ENCODE results near the gene TACC2. TPM values are rescaled to one million over a fixed set of nuclear protein-coding genes. Genes with fewer than 3 reads are reported as not detected.

The TACC2 gene
- total RNA-seq, 1 donor from 2014 or later = 22.0 TPM

- DNase-seq (ENCODE audit: low read depth) = peak; percentile 28
Measured at GRCh38 chr10:122054048-122055025, 65.4 kb downstream of the TACC2 start.

GRCh38 chr10:122055252-122055651, 66.3 kb downstream of the TACC2 start:
- H4K20me1 ChIP-seq (ENCODE audit: insufficient read depth, low read length) = no peaks in the 10 kb centered on the region
- Mint-ChIP-seq H3K4me3 (ENCODE audit: unreplicated experiment) (no peak overlapping the region), H3K36me3 (ENCODE audit: low read depth, unreplicated experiment) (no peaks in the 10 kb centered on the region), H3K27ac (ENCODE audit: unreplicated experiment) (no peak overlapping the region), H3K27me3 (ENCODE audit: low read depth, unreplicated experiment) (peaks cover 7% of the 10 kb centered on the region), H3K4me1 (ENCODE audit: low read depth, unreplicated experiment) (peaks cover 8% of the 10 kb centered on the region), H3K9me3 (ENCODE audit: unreplicated experiment) (no peaks in the 10 kb centered on the region)
- DNase-seq (ENCODE audit: low read depth) (no peak), FAIRE-seq (no peak)
- no peak for TF ChIP-seq CTCF (IDR thresholded peaks at IDR 0.05; ENCODE audit: insufficient read depth, low read depth, low read length)
- TF ChIP-seq EZH2 (IDR thresholded peaks at IDR 0.05; ENCODE audit: insufficient read depth, low read length) = no peak
- no peaks in the 10 kb centered on the region for H3K27me3 ChIP-seq (ENCODE audit: insufficient read depth, low read length)
- H3K9me3 ChIP-seq (ENCODE audit: insufficient read depth, low read depth, low read length) = no peaks in the 10 kb centered on the region
- no peak overlapping the region for H3K9ac ChIP-seq (ENCODE audit: low read length)
- H3K27ac ChIP-seq (ENCODE audit: low read depth, low read length) = no peak overlapping the region
- H3K4me2 ChIP-seq (ENCODE audit: low read length) = no peak overlapping the region
- no peak overlapping the region for H2AFZ ChIP-seq (ENCODE audit: low read depth, low read length)
- peaks cover 3% of the 10 kb centered on the region for H3K4me1 ChIP-seq (ENCODE audit: insufficient read depth, low read length)
- no peak overlapping the region for H3K4me3 ChIP-seq (ENCODE audit: insufficient read depth, low read depth, low read length)
- H3K79me2 ChIP-seq (ENCODE audit: insufficient read depth, low read length) = no peaks in the 10 kb centered on the region
- no peaks in the 10 kb centered on the region for H3K36me3 ChIP-seq (ENCODE audit: insufficient read depth, low read length)

More at GRCh38 chr10:122054048-122055025, 65.4 kb downstream of the TACC2 start:
- H3K27me3 ChIP-seq (ENCODE audit: insufficient read depth, low read length) = no peaks in the 10 kb centered on the region
- no peak overlapping the region for H3K9ac ChIP-seq (ENCODE audit: low read length)
- Mint-ChIP-seq H3K4me3 (ENCODE audit: unreplicated experiment) (no peak overlapping the region), H3K27ac (ENCODE audit: unreplicated experiment) (no peak overlapping the region), H3K36me3 (ENCODE audit: low read depth, unreplicated experiment) (no peaks in the 10 kb centered on the region), H3K27me3 (ENCODE audit: low read depth, unreplicated experiment) (peaks cover 7% of the 10 kb centered on the region), H3K9me3 (ENCODE audit: unreplicated experiment) (no peaks in the 10 kb centered on the region), H3K4me1 (ENCODE audit: low read depth, unreplicated experiment) (peaks cover 5% of the 10 kb centered on the region)
- H3K36me3 ChIP-seq (ENCODE audit: insufficient read depth, low read length) = no peaks in the 10 kb centered on the region
- H3K4me2 ChIP-seq (ENCODE audit: low read length) = no peak overlapping the region
- no peaks in the 10 kb centered on the region for H4K20me1 ChIP-seq (ENCODE audit: insufficient read depth, low read length)
- H3K79me2 ChIP-seq (ENCODE audit: insufficient read depth, low read length) = no peaks in the 10 kb centered on the region
- no peak overlapping the region for H2AFZ ChIP-seq (ENCODE audit: low read depth, low read length)
- no peak for FAIRE-seq
- no peak overlapping the region for H3K4me3 ChIP-seq (ENCODE audit: insufficient read depth, low read depth, low read length)
- no peak overlapping the region for H3K27ac ChIP-seq (ENCODE audit: low read depth, low read length)
- no peaks in the 10 kb centered on the region for H3K4me1 ChIP-seq (ENCODE audit: insufficient read depth, low read length)
- TF ChIP-seq CTCF (IDR thresholded peaks at IDR 0.05; ENCODE audit: insufficient read depth, low read depth, low read length) = peak; percentile 63
- TF ChIP-seq EZH2 (IDR thresholded peaks at IDR 0.05; ENCODE audit: insufficient read depth, low read length) = no peak
- no peaks in the 10 kb centered on the region for H3K9me3 ChIP-seq (ENCODE audit: insufficient read depth, low read depth, low read length)

Data from astrocyte (in vitro differentiated cells and primary cell).